HUES48 (cell line): ENCODE results near the gene SHLD2.
"Not testable (repeated sequence)": the region's sequence is repeated elsewhere in the genome, so short reads cannot be mapped to it uniquely, and the experiment has no call there.

Experiments
- H3K27ac ChIP-seq: one replicate; pipeline ENCODE4 v1.7.0; 2013; ENCODE audit warnings: low read depth, low read length, inconsistent platforms
- H3K27me3 ChIP-seq: 2 replicates; pipeline ENCODE4 v1.6.1; 2013; ENCODE audit warnings: mild to moderate bottlenecking, low read length; ENCODE audit not compliant: control insufficient read depth, insufficient read depth
- H3K36me3 ChIP-seq: 2 replicates; pipeline ENCODE4 v1.6.1; 2013; ENCODE audit warnings: low read length; ENCODE audit not compliant: control insufficient read depth, insufficient read depth
- H3K4me1 ChIP-seq: 2 replicates; pipeline ENCODE4 v1.6.1; 2013; ENCODE audit warnings: mild to moderate bottlenecking, low read length; ENCODE audit not compliant: control insufficient read depth, insufficient read depth
- H3K4me3 ChIP-seq: 2 replicates; pipeline ENCODE4 v1.5.1; 2013; ENCODE audit warnings: mild to moderate bottlenecking, low read depth, low read length
- H3K9ac ChIP-seq: 2 replicates; pipeline ENCODE4 v1.6.1; 2013; ENCODE audit warnings: mild to moderate bottlenecking, low read depth, low read length, moderate library complexity
- H3K9me3 ChIP-seq: 2 replicates; pipeline ENCODE4 v1.6.1; 2013; ENCODE audit warnings: low read length; ENCODE audit not compliant: control insufficient read depth, insufficient read depth

SHLD2 gene

DNA sequence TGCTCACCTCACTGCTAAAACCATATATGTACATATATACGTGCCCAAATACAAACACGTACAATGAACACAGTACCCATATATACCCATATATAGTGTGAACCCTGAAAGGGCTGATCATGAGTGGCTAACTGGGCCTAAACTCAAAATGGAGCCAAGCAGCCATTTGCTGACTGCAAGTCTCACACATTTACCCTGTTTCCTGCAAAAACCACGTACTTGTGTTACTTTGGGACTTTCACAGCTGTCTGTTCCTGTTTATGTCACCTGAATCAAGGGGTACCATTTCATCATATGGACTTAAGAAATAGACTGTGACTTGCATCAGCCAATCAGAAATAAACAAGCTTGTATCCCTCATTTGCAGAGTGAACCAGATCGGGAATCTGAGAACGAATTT, 124.4 kb downstream of the SHLD2 start:
- H3K4me1 ChIP-seq, H3K9me3 ChIP-seq, H3K27ac ChIP-seq, H3K4me3 ChIP-seq, H3K9ac ChIP-seq, H3K36me3 ChIP-seq, H3K27me3 ChIP-seq: not testable (repeated sequence)

DNA sequence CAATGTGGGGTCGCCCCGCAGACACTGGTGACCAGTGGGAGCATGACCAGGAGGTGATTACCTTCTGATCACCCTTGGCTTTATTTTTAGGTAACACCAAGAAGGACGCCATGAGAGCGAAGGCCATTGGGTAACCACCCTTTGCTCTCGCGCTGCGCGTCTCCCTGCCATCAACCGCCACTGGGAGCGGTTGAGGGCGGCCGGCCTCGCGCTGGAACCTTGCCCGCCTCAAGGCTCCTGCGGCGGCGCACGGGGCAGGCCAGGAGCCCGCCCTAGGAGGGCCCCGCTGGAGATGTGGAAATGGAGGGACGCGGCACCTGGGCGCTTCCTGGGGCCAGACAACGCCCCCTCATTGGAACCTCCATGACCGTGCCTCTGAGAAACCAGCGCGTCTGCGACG, 127.8 kb downstream of the SHLD2 start:
- H3K4me3 ChIP-seq, H3K9me3 ChIP-seq, H3K27me3 ChIP-seq, H3K9ac ChIP-seq, H3K36me3 ChIP-seq, H3K27ac ChIP-seq, H3K4me1 ChIP-seq: not testable (repeated sequence)

GRCh38 chr10:87225148-87225547, 130.1 kb downstream of the SHLD2 start, which contains the start of gene NUTM2A:
Gene NUTM2A, plus strand, starts transcription at chr10:87225448. Its CDS starts 383 bp downstream, at chr10:87225831.
- not testable (repeated sequence) for H3K36me3 ChIP-seq, H3K27ac ChIP-seq, H3K4me1 ChIP-seq

GRCh38 chr10:87228247-87228646, 133.2 kb downstream of the SHLD2 start:
- not testable (repeated sequence) for H3K9me3 ChIP-seq, H3K36me3 ChIP-seq, H3K4me3 ChIP-seq, H3K9ac ChIP-seq, H3K4me1 ChIP-seq, H3K27me3 ChIP-seq, H3K27ac ChIP-seq

More at GRCh38 chr10:87225148-87225547, 130.1 kb downstream of the SHLD2 start, which contains the start of gene NUTM2A:
- H3K4me3 ChIP-seq, H3K9ac ChIP-seq, H3K27me3 ChIP-seq, H3K9me3 ChIP-seq: not testable (repeated sequence)

DNA sequence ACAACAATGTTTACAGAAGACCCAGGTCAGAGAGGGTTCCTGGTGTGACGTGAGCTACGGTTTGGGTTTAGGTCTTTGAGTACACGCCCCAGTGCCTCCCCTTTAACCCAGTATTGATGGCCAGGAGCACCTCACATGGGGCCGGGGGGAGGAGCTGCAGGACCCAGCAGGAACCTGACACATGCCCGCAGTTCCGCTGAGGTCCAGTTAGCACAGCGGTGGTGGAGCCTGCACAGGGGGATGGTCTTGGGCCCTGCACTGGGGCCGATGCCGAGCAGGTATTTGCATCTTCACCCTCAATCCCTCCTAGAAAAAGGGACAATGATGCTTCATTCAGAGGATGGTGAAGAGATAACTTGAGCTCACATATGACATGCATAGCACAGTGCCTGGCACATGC, 134.2 kb downstream of the SHLD2 start:
- H3K9ac ChIP-seq, H3K9me3 ChIP-seq, H3K36me3 ChIP-seq, H3K27ac ChIP-seq, H3K27me3 ChIP-seq, H3K4me1 ChIP-seq, H3K4me3 ChIP-seq: not testable (repeated sequence)

DNA sequence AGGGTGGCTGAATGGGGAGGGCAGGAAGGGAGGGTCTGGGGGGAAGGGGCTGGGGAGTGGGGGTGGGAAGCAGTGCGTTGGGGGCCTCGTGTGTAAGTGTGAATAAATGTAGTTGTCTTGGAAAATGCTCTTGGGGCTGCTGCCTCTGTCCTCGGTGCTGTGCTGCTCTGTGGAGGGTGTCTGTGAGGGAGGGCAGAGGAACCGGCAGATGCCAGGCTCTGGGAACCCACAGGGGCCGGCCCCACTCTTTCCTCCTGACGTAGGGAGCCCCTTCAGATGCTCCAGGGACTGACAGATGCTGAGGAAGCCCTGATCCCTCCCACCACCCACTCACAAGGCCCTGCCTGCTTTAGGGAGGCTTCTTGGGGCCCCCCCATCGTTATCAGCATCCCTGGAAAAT, 139.8 kb downstream of the SHLD2 start:
- H3K4me1 ChIP-seq, H3K36me3 ChIP-seq, H3K27ac ChIP-seq, H3K9ac ChIP-seq, H3K27me3 ChIP-seq, H3K4me3 ChIP-seq, H3K9me3 ChIP-seq: not testable (repeated sequence)

GRCh38 chr10:87237244-87237643, 142.2 kb downstream of the SHLD2 start:
- not testable (repeated sequence) for H3K27me3 ChIP-seq, H3K27ac ChIP-seq, H3K4me3 ChIP-seq, H3K36me3 ChIP-seq, H3K9me3 ChIP-seq, H3K4me1 ChIP-seq, H3K9ac ChIP-seq

GRCh38 chr10:87239346-87239808, 144.4 kb downstream of the SHLD2 start:
- H3K27me3 ChIP-seq, H3K36me3 ChIP-seq, H3K4me1 ChIP-seq, H3K4me3 ChIP-seq, H3K27ac ChIP-seq, H3K9ac ChIP-seq, H3K9me3 ChIP-seq: not testable (repeated sequence)
